GM23248 (cell line): Measurements from ENCODE around the gene HERC4. TPM values are rescaled to one million over a fixed set of nuclear protein-coding genes. Genes with fewer than 3 reads are reported as not detected.

Experiments
- DNase-seq: peaks from one replicate; pipeline ENCODE4 v3.0.0-alpha.2; 2015
- H2AFZ ChIP-seq: fragments of 200-600 bp; sonication (generic); 2 replicates; pipeline ENCODE4 v1.6.1; 2016; ENCODE audit warnings: antibody characterized with exemption
- H3F3A ChIP-seq: fragments of 200-600 bp; sonication (generic); 2 replicates; pipeline ENCODE4 v1.6.1; 2016; ENCODE audit warnings: mild to moderate bottlenecking, antibody characterized with exemption, mixed run types; ENCODE audit not compliant: insufficient read depth
- H3K27ac ChIP-seq: fragments of 200-600 bp; sonication (generic); 2 replicates; pipeline ENCODE4 v1.5.1; 2016; ENCODE audit warnings: mild to moderate bottlenecking
- H3K27me3 ChIP-seq: fragments of 200-600 bp; sonication (generic); replicated peaks from 2 replicates; pipeline ENCODE4 v1.6.1; 2016; ENCODE audit warnings: mild to moderate bottlenecking; ENCODE audit not compliant: insufficient read depth
- H3K36me3 ChIP-seq: fragments of 200-600 bp; sonication (generic); 2 replicates; pipeline ENCODE4 v1.6.1; 2016; ENCODE audit warnings: low read depth, mild to moderate bottlenecking
- H3K4me1 ChIP-seq: fragments of 200-600 bp; sonication (generic); 2 replicates; pipeline ENCODE4 v1.6.1; 2016; ENCODE audit warnings: mild to moderate bottlenecking; ENCODE audit not compliant: insufficient read depth
- H3K4me2 ChIP-seq: fragments of 200-600 bp; sonication (generic); one replicate; pipeline ENCODE4 v1.6.1; 2016; ENCODE audit warnings: mild to moderate bottlenecking; ENCODE audit not compliant: unreplicated experiment
- H3K4me3 ChIP-seq: fragments of 200-600 bp; sonication (generic); 2 replicates; pipeline ENCODE4 v1.5.1; 2016; ENCODE audit warnings: mild to moderate bottlenecking
- H3K79me2 ChIP-seq: fragments of 200-600 bp; sonication (generic); 2 replicates; pipeline ENCODE4 v1.6.1; 2016; ENCODE audit warnings: mild to moderate bottlenecking; ENCODE audit not compliant: insufficient read depth
- H3K9ac ChIP-seq: fragments of 200-600 bp; sonication (generic); 2 replicates; pipeline ENCODE4 v1.6.1; 2016; ENCODE audit warnings: mild to moderate bottlenecking
- H3K9me2 ChIP-seq: fragments of 200-600 bp; sonication (generic); 2 replicates; pipeline ENCODE4 v1.6.1; 2016; ENCODE audit warnings: mixed run types, mild to moderate bottlenecking, moderate library complexity; ENCODE audit not compliant: insufficient read depth
- H3K9me3 ChIP-seq: fragments of 200-600 bp; sonication (generic); one replicate; pipeline ENCODE4 v1.6.1; 2017; ENCODE audit warnings: low read depth
- H4K20me1 ChIP-seq: fragments of 200-600 bp; sonication (generic); 2 replicates; pipeline ENCODE4 v1.6.0; 2016; ENCODE audit not compliant: insufficient read depth
- EZH2 ChIP-seq: fragments of 200-600 bp; sonication (generic); IDR thresholded peaks from 2 replicates; pipeline ENCODE4 v1.6.1; 2018; ENCODE audit warnings: antibody characterized with exemption, mild to moderate bottlenecking; ENCODE audit not compliant: insufficient read depth, poor library complexity, severe bottlenecking
- EZH2phosphoT487 ChIP-seq: fragments of 200-600 bp; sonication (generic); IDR thresholded peaks from 2 replicates; pipeline ENCODE4 v1.6.1; 2018; ENCODE audit warnings: antibody characterized with exemption, moderate library complexity, mild to moderate bottlenecking, low read depth; ENCODE audit not compliant: insufficient read depth
- WGBS, 2 experiments: methylation state at CpG; one replicate each; pipeline ENCODE4 v1.1.6; 2015 to 2017; ENCODE audit warnings: low lambda C conversion rate in 2 of 2, low coverage in 1 of 2; ENCODE audit errors: missing lambda C conversion rate in 2 of 2; 5-methylcytosine and 5-hydroxymethylcytosine counted together
- in situ Hi-C: fragments of 300-500 bp; cut with MboI; formaldehyde crosslinking; loops from 2 replicates; pipeline ENCODE4 v1.15.0; 2020
- polyA plus RNA-seq: library from polyadenylated mRNA; unstranded; fragments of >200 nt; fragmentation: Nextera tagmentation; extraction: Ambion mirVana; gene quantifications from 2 replicates; pipeline ENCODE4 v1.2.1, GENCODE V29; 2016
- total RNA-seq: library from RNA; depleted of rRNA; stranded (reverse); fragments of >200 nt; shearing (Covaris generic); gene quantifications from 2 replicates; pipeline ENCODE4 v1.2.3, GENCODE V29; 2014

Gene HERC4
- total and polyA plus RNA-seq, 2 experiments from 2014 or later = 127 to 228 TPM

- H2AFZ ChIP-seq = peak overlapping the region; percentile 35; the same call in 1 of the 2 replicates
- no peak for DNase-seq
- WGBS, 2 experiments = 82 to 93% methylated on average over 2 of the region's 2 CpGs
- TF ChIP-seq EZH2phosphoT487 (no peak), EZH2 (no peak)
- in situ Hi-C loops = loop anchor here (10.0 kb wide), 1 partner anchor 217 kb away; no protein-coding TSS in a partner anchor
- H4K20me1 ChIP-seq = no peaks in the 10 kb centered on the region
- H3K9ac ChIP-seq = no peak overlapping the region
- H3K4me2 ChIP-seq = peak overlapping the region; percentile 29
- H3K9me2 ChIP-seq = no peaks in the 10 kb centered on the region
- peaks cover 5% of the 10 kb centered on the region; the same call in 1 of the 2 replicates for H3K79me2 ChIP-seq
- H3K4me3 ChIP-seq = no peak overlapping the region
- H3K27ac ChIP-seq = peak overlapping the region; percentile 31
- no peaks in the 10 kb centered on the region for H3K27me3 ChIP-seq
- peaks cover 76% of the 10 kb centered on the region for H3K4me1 ChIP-seq
- H3K9me3 ChIP-seq = no peaks in the 10 kb centered on the region
- H3K36me3 ChIP-seq = no peaks in the 10 kb centered on the region
- H3F3A ChIP-seq = peaks cover 45% of the 10 kb centered on the region
Measured at GRCh38 chr10:68087685-68088401, 12.8 kb upstream of the HERC4 start.

GRCh38 chr10:68086910-68087684 lies 12.0 kb upstream of the HERC4 start:
- Histone ChIP-seq H3F3A (peaks cover 39% of the 10 kb centered on the region), H3K27ac (peak overlapping the region; percentile 31), H3K36me3 (no peaks in the 10 kb centered on the region), H3K9me3 (no peaks in the 10 kb centered on the region), H3K27me3 (no peaks in the 10 kb centered on the region), H3K4me2 (peak overlapping the region; percentile 29), H3K4me3 (no peak overlapping the region), H3K9ac (no peak overlapping the region), H4K20me1 (no peaks in the 10 kb centered on the region), H3K79me2 (peaks cover 5% of the 10 kb centered on the region; the same call in 1 of the 2 replicates), H2AFZ (peak overlapping the region; percentile 35; the same call in 1 of the 2 replicates), H3K9me2 (no peaks in the 10 kb centered on the region), H3K4me1 (peaks cover 69% of the 10 kb centered on the region)
- in situ Hi-C loops = loop anchor here (10.0 kb wide), 1 partner anchor 218 kb away; no protein-coding TSS in a partner anchor
- TF ChIP-seq EZH2 (no peak), EZH2phosphoT487 (no peak)
- WGBS, 2 experiments = 94% methylated on average over 7 of the region's 7 CpGs
- DNase-seq = no peak

GRCh38 chr10:68086011-68086410 lies 10.9 kb upstream of the HERC4 start:
- no peaks in the 10 kb centered on the region for H3K27me3 ChIP-seq
- 36 to 46% methylated on average over 2 of the region's 2 CpGs for WGBS, 2 experiments
- no peaks in the 10 kb centered on the region for H4K20me1 ChIP-seq
- H2AFZ ChIP-seq = peak overlapping the region; percentile 63
- H3K9me3 ChIP-seq = no peaks in the 10 kb centered on the region
- H3K4me1 ChIP-seq = peaks cover 62% of the 10 kb centered on the region
- H3K79me2 ChIP-seq = peaks cover 5% of the 10 kb centered on the region; the same call in 1 of the 2 replicates
- H3K9me2 ChIP-seq = no peaks in the 10 kb centered on the region
- H3K36me3 ChIP-seq = no peaks in the 10 kb centered on the region
- DNase-seq = peak; percentile 46
- in situ Hi-C loops = loop anchor here (10.0 kb wide), 1 partner anchor 219 kb away; no protein-coding TSS in a partner anchor
- peak overlapping the region; percentile 54 for H3K27ac ChIP-seq
- no peak overlapping the region for H3K4me3 ChIP-seq
- peak overlapping the region; percentile 17 for H3K4me2 ChIP-seq
- H3F3A ChIP-seq = peaks cover 39% of the 10 kb centered on the region
- TF ChIP-seq EZH2 = no peak
- TF ChIP-seq EZH2phosphoT487 = no peak
- H3K9ac ChIP-seq = no peak overlapping the region

- Histone ChIP-seq H3K27me3 (no peaks in the 10 kb centered on the region), H4K20me1 (no peaks in the 10 kb centered on the region), H3K27ac (peak overlapping the region; percentile 58), H2AFZ (peak overlapping the region; percentile 56), H3K79me2 (peaks cover 5% of the 10 kb centered on the region; the same call in 1 of the 2 replicates), H3K4me3 (no peak overlapping the region), H3K9me3 (no peaks in the 10 kb centered on the region), H3F3A (peaks cover 39% of the 10 kb centered on the region), H3K9ac (peak overlapping the region; percentile 51), H3K4me1 (peaks cover 62% of the 10 kb centered on the region), H3K36me3 (no peaks in the 10 kb centered on the region), H3K4me2 (peak overlapping the region; percentile 56), H3K9me2 (no peaks in the 10 kb centered on the region)
- WGBS, 2 experiments = 76% methylated on average over 4 of the region's 4 CpGs
- no peak for DNase-seq
- in situ Hi-C loops = loop anchor here (10.0 kb wide), 1 partner anchor 220 kb away; no protein-coding TSS in a partner anchor
- TF ChIP-seq EZH2phosphoT487 (no peak), EZH2 (no peak)
Measured at GRCh38 chr10:68084469-68084868, 9.4 kb upstream of the HERC4 start.
